ENCODE measurements around the gene IL1RAPL2. TPM values are rescaled to one million over a fixed set of nuclear protein-coding genes. Genes with fewer than 3 reads are reported as not detected.

IL1RAPL2 gene
- total RNA-seq, 1 experiment from 2014 or later = not detected

DNA sequence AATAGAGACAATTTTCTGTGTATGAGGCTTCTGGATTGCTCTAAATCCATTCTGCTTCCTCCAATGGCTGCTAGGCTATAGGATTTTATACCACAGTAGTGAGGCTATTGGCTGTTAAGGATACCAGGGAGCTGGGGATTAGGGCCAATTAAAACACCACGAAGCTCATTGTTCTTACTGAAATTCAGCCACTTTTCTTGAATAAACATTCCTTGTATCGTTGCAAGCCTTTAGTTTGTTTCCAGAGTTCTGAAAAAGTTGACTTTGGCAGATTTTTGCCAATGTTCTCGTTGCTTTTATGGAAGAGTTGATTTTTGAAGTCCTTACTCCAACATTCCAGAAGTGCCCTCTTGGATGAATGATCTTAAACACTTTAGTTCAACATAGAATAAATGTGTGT, 892.8 kb downstream of the IL1RAPL2 start:
- DNase-seq (ENCODE audit: low read depth) = no peak

GRCh38 chrX:105460376-105460775, 894.4 kb downstream of the IL1RAPL2 start:
- peak; percentile 22 for DNase-seq (ENCODE audit: low read depth)

DNA sequence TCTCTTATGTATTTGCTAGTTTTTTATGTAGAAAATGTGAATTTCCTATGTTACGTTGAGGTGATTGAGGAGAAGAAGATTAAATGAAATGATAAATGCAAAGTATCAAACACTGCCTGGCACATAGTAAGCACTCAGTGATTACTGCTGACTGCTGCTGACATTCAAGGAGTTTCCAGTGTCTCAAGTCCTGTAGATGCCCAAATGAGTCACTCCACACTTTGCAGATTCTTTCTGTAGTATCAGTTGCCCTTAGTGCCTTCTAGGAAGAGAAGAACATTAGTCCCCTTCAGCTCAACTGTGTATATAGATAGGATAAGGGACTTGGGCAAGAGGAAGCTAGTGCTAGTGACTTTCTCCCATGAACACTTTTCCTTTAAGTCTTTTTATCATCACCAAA, 895.0 kb downstream of the IL1RAPL2 start:
- DNase-seq (ENCODE audit: low read depth) = peak; percentile 12

DNA sequence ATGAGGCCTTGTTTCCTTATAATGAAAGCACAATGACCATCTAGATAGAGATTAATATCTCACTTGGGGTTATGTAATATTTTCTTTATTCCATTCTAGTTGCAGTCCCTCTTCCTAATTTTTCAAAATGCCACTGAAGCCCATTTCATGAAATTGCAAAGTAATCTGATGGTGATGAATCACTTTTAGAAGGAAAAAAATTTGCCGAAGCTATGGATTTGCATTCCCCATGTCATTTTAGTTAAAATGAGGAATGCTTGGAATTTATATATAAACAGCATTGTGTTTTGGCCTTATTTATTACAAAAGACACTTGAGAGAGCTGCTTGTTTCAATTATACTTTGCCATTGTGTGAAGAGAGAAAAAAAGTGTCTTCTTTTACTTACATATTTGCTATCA, 896.2 kb downstream of the IL1RAPL2 start:
- no peak for DNase-seq (ENCODE audit: low read depth)

- DNase-seq (ENCODE audit: low read depth) = no peak
These were observed 897.5 kb downstream of the IL1RAPL2 start for GRCh38 chrX:105463473-105463872.

DNA sequence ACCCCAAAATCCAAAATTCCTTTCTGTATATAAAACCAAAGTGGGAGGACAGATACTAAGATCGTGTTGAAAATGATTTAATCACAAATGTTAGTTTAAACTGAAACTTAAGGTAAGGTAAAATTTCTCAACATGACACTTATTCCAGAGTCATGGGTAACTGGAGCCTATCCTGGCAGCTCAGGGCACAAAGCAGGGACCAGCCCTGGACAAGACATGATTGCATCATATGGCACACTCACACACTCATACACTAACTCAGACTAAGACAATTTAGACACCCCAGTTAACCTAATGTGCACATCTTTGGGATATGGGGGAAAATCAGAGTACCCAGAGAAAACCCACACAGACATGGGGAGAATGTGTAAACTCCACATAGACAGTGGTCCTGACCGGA, 898.6 kb downstream of the IL1RAPL2 start:
- no peak for DNase-seq (ENCODE audit: low read depth)

- no peak for DNase-seq (ENCODE audit: low read depth)
These were observed 902.7 kb downstream of the IL1RAPL2 start for GRCh38 chrX:105468741-105469140.

- DNase-seq (ENCODE audit: low read depth) = peak; percentile 0
These were observed 905.6 kb downstream of the IL1RAPL2 start for GRCh38 chrX:105471597-105471996.

- DNase-seq (ENCODE audit: low read depth) = no peak
These were observed 909.8 kb downstream of the IL1RAPL2 start for GRCh38 chrX:105475801-105476200.

GRCh38 chrX:105477351-105477750, 911.4 kb downstream of the IL1RAPL2 start:
- no peak for DNase-seq (ENCODE audit: low read depth)

DNA sequence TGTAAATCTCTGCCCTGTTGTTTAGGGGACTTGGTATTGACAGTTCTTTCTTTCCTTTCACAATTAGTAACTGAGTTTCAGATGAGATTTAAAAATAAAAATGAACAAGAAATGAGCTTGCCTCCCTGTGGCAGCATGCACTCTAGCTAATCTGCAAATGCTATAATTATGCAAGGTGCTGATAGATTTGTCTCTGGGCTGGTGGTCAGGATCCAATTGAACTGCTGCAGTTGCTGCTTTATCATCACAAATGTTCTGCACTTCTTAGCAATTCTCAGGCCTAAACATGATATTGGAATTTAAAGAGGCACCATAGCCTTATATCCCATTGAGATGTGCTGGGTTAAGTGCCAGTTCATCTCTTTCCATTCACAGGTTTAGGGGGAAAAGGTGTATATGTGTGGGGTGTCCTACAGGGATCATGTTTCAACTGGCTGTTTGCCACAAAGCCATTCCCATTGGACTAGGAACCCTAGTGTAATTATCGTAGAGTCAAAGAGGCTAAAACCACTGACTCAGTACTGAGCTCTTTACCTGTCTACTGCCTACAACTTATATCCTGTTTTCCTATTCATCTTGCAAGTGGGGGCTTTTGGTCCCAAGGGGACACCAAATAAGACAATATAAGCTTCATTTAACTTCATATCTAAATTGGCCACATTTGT, 914.8 kb downstream of the IL1RAPL2 start:
- no peak for DNase-seq (ENCODE audit: low read depth)

GRCh38 chrX:105483011-105483410, 917.0 kb downstream of the IL1RAPL2 start:
- DNase-seq (ENCODE audit: low read depth) = peak; percentile 87

DNA sequence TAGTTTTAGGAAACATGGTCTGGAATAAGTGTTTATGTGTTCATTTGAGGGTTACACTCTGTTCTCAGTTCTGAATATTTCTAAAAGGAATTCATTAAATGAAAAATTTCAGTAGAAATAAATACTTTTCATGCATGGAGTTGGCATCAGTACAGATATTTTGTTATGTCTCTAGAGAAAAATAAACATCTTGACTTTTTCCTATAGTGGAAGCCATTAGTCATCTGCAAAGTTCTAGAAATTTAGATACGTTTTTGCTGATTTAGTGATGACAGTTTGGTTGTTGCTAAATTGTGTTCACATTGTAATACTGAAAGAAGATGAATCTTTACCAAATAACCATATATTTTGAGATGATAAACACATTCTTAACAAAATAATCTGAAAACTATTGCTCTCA, 922.7 kb downstream of the IL1RAPL2 start:
- DNase-seq (ENCODE audit: low read depth) = no peak

GRCh38 chrX:105495376-105495775, 929.4 kb downstream of the IL1RAPL2 start:
- peak; percentile 2 for DNase-seq (ENCODE audit: low read depth)

- DNase-seq (ENCODE audit: low read depth) = peak; percentile 13
These were observed 936.3 kb downstream of the IL1RAPL2 start for GRCh38 chrX:105502336-105502735.

- DNase-seq (ENCODE audit: low read depth) = peak; percentile 1
These were observed 949.6 kb downstream of the IL1RAPL2 start for GRCh38 chrX:105515561-105515960.

GRCh38 chrX:105526431-105526830, 960.4 kb downstream of the IL1RAPL2 start:
- no peak for DNase-seq (ENCODE audit: low read depth)

GRCh38 chrX:105527759-105528158, 961.8 kb downstream of the IL1RAPL2 start:
- no peak for DNase-seq (ENCODE audit: low read depth)

- DNase-seq (ENCODE audit: low read depth) = no peak
These were observed 968.0 kb downstream of the IL1RAPL2 start for GRCh38 chrX:105533951-105534350.

DNA sequence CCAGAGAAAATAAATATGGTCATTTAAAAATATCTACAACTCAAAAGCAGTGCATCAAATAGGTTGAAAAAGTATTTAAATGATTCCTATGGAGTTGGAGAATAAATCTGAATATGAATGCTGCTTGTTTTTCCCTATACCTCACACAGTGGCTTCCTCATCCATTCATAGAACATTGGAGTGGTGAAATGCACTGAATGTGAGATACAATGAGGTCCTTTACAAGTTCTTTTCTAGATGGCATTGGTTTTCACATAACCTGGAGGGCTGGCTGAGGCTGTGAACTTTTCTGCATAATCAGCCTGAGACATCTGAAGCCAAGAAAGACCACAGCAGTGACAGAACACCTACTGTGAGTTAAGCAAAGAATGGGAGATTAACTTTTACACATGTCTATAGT, 977.3 kb downstream of the IL1RAPL2 start:
- no peak for DNase-seq (ENCODE audit: low read depth)

DNA sequence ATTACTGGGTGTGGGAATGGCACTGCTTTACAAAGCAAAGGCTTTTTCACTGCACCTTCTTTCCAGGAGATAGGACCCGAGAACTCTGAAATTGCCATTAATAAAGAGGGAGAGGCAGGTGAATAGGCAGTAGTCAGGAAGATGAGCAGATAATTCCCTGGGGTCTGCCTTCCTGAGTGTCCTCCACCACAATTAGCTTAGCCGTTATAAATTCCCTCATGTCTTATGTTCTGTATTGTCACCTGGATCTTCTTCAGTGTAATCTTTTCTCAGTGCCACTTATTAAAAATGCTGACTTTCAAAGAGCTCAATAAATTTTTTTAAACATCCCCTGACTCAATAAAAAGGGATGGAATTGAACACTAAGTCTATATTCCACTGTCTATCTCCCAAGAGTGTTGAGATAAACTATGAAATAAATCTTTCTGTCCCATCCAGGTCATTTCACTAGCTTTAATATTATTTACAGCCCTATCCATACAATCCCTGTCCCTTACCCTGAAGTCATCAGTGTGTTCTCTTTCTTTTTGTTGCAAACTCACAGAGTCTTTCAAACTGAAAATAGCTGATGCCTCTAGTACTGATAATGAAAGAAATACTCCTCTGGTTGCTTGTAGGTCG, 984.2 kb downstream of the IL1RAPL2 start:
- DNase-seq (ENCODE audit: low read depth) = no peak

DNA sequence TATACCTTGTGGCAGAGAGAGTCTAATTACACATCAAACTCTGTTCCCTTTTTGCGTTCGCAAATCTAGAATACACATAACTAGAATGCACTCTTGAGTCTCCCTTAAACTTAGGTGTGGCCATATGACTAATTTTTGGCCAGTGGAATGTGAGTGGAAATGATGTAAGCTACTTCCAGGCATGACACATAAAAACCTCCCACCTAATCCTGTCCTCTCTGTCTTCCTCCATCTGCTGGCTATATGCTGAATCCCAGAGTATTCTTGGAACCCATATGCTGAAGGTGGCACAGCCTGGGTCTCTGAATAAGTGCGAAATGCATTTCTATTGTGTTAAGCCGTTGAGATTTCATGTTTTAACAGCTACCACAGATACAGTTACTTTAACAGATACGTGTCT, 986.4 kb downstream of the IL1RAPL2 start:
- peak; percentile 89 for DNase-seq (ENCODE audit: low read depth)

- DNase-seq (ENCODE audit: low read depth) = no peak
These were observed 987.1 kb downstream of the IL1RAPL2 start for GRCh38 chrX:105553118-105553517.
